K562 (cell line): Measurements from ENCODE around the gene TLCD1. TPM values are rescaled to one million over a fixed set of nuclear protein-coding genes. Genes with fewer than 3 reads are reported as not detected.
A peak's percentile ranks its signal among the peaks of the same experiment; 100 is the strongest.

Experiments
- CHD4 ChIP-seq: fragments of 200-600 bp; sonication (generic); IDR thresholded peaks from 3 replicates; pipeline ENCODE4 v1.6.1; 2012; ENCODE audit warnings: low read depth, mild to moderate bottlenecking, mixed read lengths, low read length, inconsistent platforms; ENCODE audit not compliant: insufficient read depth, insufficient replicate concordance, poor library complexity, severe bottlenecking
- ELF2 ChIP-seq: fragments of 250-450 bp; sonication (Bioruptor Pico); IDR thresholded peaks from 2 replicates; pipeline ENCODE4 v1.5.0; 2021; ENCODE audit warnings: mild to moderate bottlenecking
- ETS2 ChIP-seq: IDR thresholded peaks from 2 replicates; pipeline ENCODE4 v1.6.1; 2016; ENCODE audit warnings: borderline replicate concordance, missing genetic modification characterization, mild to moderate bottlenecking, moderate library complexity, missing compliant biosample characterization; ENCODE audit not compliant: poor library complexity, severe bottlenecking
- HNRNPLL ChIP-seq: fragments of 200-400 bp; formaldehyde crosslinking; IDR thresholded peaks from 2 replicates; pipeline ENCODE4 v1.6.1; 2017; ENCODE audit warnings: low read length, low read depth, mild to moderate bottlenecking; ENCODE audit not compliant: poor library complexity, severe bottlenecking
- KHSRP ChIP-seq: fragments of 450-650 bp; IDR thresholded peaks from 2 replicates; pipeline ENCODE4 v1.6.1; 2017
- POLR2AphosphoS5 ChIP-seq: IDR thresholded peaks from 2 replicates; pipeline ENCODE4 v1.6.1; 2011; ENCODE audit warnings: mild to moderate bottlenecking, low read depth, low read length, moderate library complexity; ENCODE audit not compliant: control insufficient read depth, insufficient read depth
- RERE ChIP-seq: sonication (generic); formaldehyde crosslinking; IDR thresholded peaks from 2 replicates; pipeline ENCODE4 v1.8.0; 2023; ENCODE audit warnings: missing genetic modification reagents, mild to moderate bottlenecking, borderline replicate concordance
- RNF2 ChIP-seq: sonication (generic); IDR thresholded peaks from 2 replicates; pipeline ENCODE4 v1.6.1; 2016
- SMARCA5 ChIP-seq: fragments of 450-650 bp; IDR thresholded peaks from 2 replicates; pipeline ENCODE4 v1.6.1; 2016
- SRF ChIP-seq, 2 experiments: fragments of 250-450, 450-650 bp in 1 of 2; sonication (Bioruptor Pico) in 1 of 2; sonication (generic) in 1 of 2; formaldehyde crosslinking; IDR thresholded peaks; 2 replicates each; pipeline versions ENCODE4 v1.5.0 to v1.5.1; 2020 to 2022; ENCODE audit warnings: mild to moderate bottlenecking in 1 of 2, missing genetic modification reagents in 1 of 2
- STAG1 ChIP-seq: sonication (generic); formaldehyde crosslinking; IDR thresholded peaks from 2 replicates; pipeline ENCODE4 v1.5.0; 2020; ENCODE audit warnings: missing genetic modification reagents, borderline replicate concordance
- TARDBP ChIP-seq: fragments of 450-650 bp; IDR thresholded peaks from 2 replicates; pipeline ENCODE4 v1.6.1; 2016
- ZBTB17 ChIP-seq: fragments of 450-650 bp; formaldehyde crosslinking; IDR thresholded peaks from 2 replicates; pipeline ENCODE4 v1.4.0; 2020; ENCODE audit warnings: mild to moderate bottlenecking
- ZNF239 ChIP-seq: fragments of 250-450 bp; sonication (Bioruptor Pico); IDR thresholded peaks from 2 replicates; pipeline ENCODE4 v1.4.0; 2020; ENCODE audit warnings: mild to moderate bottlenecking
- polyA plus RNA-seq, 8 experiments: library from polyadenylated mRNA; depleted of rRNA in 4 of 8; stranded (reverse) in 5 of 8; unstranded in 3 of 8; fragments of >200 nt; fragmentation: Nextera tagmentation in 2 of 8; fragmentation: Illumina TruSeq in 1 of 8; extraction: Ambion mirVana in 2 of 8; extraction: Trizol in 1 of 8; gene quantifications; 2 replicates each; pipeline versions ENCODE4 v1.2.1 to v1.2.3, GENCODE V29; 2011 to 2014; ENCODE audit warnings: inconsistent platforms in 1 of 8, missing spikeins in 1 of 8
- total RNA-seq, 7 experiments: library from RNA; depleted of rRNA in 6 of 7; stranded (reverse); fragments of >200 nt in 6 of 7; fragmentation: Illumina TruSeq in 2 of 7; extraction: Trizol in 2 of 7; gene quantifications; 2 replicates each; pipeline versions ENCODE4 v1.2.1 to v1.2.3, GENCODE V29; 2011 to 2021; ENCODE audit warnings: low replicate concordance in 1 of 7
- TF ChIP-seq, protein P1 (sequence below): fragments of 250-450 bp; sonication (Bioruptor Pico); IDR thresholded peaks from 2 replicates; pipeline ENCODE4 v1.8.0; 2022; ENCODE audit warnings: moderate library complexity, mild to moderate bottlenecking, inconsistent platforms
- TF ChIP-seq, protein P2 (sequence below): fragments of 200-800 bp; sonication (Bioruptor generic); IDR thresholded peaks from 2 replicates; pipeline ENCODE4 v1.6.1; 2017; ENCODE audit warnings: missing genetic modification characterization, missing compliant biosample characterization
- TF ChIP-seq, protein P3 (sequence below): fragments of 250-450 bp; sonication (Bioruptor Pico); IDR thresholded peaks from 2 replicates; pipeline ENCODE4 v1.8.0; 2021; ENCODE audit warnings: moderate library complexity, mild to moderate bottlenecking, inconsistent platforms

TLCD1 gene
- total and polyA plus RNA-seq, 9 of the 15 experiments (the other 6 are each of a cell fraction or from before 2014, with no cell fraction given), result 6.8 to 37.7 (median 21.7) TPM

- TF ChIP-seq RERE (CRISPR knock-in tag) (no peak), HNRNPLL (no peak), SRF (CRISPR knock-in tag; IDR thresholded peaks at IDR 0.05) (peak in 1 of 2 experiments; percentile 10; a peak in 1 of 4 replicates), STAG1 (CRISPR knock-in tag) (no peak), TARDBP (peak; percentile 68), KHSRP (no peak), POLR2AphosphoS5 (peak; percentile 78), ZNF239 (CRISPR knock-in tag) (no peak), ETS2 (no peak), ELF2 (CRISPR knock-in tag) (no peak), SMARCA5 (no peak), CHD4 (no peak), ZBTB17 (CRISPR knock-in tag) (peak; percentile 58), RNF2 (peak; percentile 82)
- TF ChIP-seq, protein P1, sequence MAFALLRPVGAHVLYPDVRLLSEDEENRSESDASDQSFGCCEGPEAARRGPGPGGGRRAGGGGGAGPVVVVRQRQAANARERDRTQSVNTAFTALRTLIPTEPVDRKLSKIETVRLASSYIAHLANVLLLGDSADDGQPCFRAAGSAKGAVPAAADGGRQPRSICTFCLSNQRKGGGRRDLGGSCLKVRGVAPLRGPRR (CRISPR knock-in tag), result no peak
- TF ChIP-seq, protein P2, sequence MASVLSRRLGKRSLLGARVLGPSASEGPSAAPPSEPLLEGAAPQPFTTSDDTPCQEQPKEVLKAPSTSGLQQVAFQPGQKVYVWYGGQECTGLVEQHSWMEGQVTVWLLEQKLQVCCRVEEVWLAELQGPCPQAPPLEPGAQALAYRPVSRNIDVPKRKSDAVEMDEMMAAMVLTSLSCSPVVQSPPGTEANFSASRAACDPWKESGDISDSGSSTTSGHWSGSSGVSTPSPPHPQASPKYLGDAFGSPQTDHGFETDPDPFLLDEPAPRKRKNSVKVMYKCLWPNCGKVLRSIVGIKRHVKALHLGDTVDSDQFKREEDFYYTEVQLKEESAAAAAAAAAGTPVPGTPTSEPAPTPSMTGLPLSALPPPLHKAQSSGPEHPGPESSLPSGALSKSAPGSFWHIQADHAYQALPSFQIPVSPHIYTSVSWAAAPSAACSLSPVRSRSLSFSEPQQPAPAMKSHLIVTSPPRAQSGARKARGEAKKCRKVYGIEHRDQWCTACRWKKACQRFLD, result peak; percentile 93
- TF ChIP-seq, protein P3, sequence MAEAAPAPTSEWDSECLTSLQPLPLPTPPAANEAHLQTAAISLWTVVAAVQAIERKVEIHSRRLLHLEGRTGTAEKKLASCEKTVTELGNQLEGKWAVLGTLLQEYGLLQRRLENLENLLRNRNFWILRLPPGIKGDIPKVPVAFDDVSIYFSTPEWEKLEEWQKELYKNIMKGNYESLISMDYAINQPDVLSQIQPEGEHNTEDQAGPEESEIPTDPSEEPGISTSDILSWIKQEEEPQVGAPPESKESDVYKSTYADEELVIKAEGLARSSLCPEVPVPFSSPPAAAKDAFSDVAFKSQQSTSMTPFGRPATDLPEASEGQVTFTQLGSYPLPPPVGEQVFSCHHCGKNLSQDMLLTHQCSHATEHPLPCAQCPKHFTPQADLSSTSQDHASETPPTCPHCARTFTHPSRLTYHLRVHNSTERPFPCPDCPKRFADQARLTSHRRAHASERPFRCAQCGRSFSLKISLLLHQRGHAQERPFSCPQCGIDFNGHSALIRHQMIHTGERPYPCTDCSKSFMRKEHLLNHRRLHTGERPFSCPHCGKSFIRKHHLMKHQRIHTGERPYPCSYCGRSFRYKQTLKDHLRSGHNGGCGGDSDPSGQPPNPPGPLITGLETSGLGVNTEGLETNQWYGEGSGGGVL (CRISPR knock-in tag), result no peak
Measured at GRCh38 chr17:28710861-28711722, 14.9 kb downstream of the TLCD1 start (continued).
